OCI-LY3 (cell line): ENCODE data around the gene CC2D1A.

Experiments used
- EZH2phosphoT487 ChIP-seq: fragments of 200-600 bp; shearing (Covaris generic); IDR thresholded peaks from 2 replicates; pipeline ENCODE4 v1.6.1; 2018; ENCODE audit warnings: antibody characterized with exemption, mixed run types, low read depth
- TF ChIP-seq, protein P1 (sequence below): fragments of 200-600, 300-600 bp; sonication (generic); IDR thresholded peaks from 2 replicates; pipeline ENCODE4 v1.5.1; 2014; ENCODE audit warnings: antibody characterized with exemption, low read length, low read depth

DNA sequence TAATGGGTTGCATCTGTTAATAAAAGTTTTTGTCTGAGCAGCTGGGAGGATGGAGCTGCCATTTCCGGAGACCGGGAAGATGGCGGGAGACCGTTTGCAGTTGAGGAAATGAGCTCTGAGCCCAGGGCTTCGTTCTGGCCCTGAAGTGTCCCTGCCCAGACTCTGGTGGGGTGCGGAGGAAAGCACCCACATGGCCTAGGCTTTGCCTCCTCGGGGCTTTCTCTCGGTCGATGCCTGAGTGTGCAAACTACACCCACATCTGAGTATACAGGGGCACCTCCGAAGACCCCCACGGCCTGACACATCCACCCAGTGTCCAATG is 44.6 kb upstream of the CC2D1A start:
- TF ChIP-seq, protein P1, sequence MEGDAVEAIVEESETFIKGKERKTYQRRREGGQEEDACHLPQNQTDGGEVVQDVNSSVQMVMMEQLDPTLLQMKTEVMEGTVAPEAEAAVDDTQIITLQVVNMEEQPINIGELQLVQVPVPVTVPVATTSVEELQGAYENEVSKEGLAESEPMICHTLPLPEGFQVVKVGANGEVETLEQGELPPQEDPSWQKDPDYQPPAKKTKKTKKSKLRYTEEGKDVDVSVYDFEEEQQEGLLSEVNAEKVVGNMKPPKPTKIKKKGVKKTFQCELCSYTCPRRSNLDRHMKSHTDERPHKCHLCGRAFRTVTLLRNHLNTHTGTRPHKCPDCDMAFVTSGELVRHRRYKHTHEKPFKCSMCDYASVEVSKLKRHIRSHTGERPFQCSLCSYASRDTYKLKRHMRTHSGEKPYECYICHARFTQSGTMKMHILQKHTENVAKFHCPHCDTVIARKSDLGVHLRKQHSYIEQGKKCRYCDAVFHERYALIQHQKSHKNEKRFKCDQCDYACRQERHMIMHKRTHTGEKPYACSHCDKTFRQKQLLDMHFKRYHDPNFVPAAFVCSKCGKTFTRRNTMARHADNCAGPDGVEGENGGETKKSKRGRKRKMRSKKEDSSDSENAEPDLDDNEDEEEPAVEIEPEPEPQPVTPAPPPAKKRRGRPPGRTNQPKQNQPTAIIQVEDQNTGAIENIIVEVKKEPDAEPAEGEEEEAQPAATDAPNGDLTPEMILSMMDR = no peak
- TF ChIP-seq EZH2phosphoT487 = no peak
